HFF-Myc (cell line): ENCODE data around the gene GRIA1.

ENCODE experiments used
- DNase-seq: peaks from one replicate; pipeline ENCODE4 v3.0.0-alpha.2; 2011; ENCODE audit warnings: low read depth; ENCODE audit errors: extremely low read depth
- H3K4me3 ChIP-seq: replicated peaks from 2 replicates; pipeline ENCODE4 v1.5.1; 2011; ENCODE audit warnings: low read depth, mild to moderate bottlenecking, control low read depth, low read length
- TF ChIP-seq, protein P1 (sequence below): IDR thresholded peaks from 2 replicates; pipeline ENCODE4 v1.5.1; 2012; ENCODE audit warnings: mild to moderate bottlenecking, low read depth, low read length, control low read depth; ENCODE audit errors: missing control alignments

The GRIA1 gene

DNA sequence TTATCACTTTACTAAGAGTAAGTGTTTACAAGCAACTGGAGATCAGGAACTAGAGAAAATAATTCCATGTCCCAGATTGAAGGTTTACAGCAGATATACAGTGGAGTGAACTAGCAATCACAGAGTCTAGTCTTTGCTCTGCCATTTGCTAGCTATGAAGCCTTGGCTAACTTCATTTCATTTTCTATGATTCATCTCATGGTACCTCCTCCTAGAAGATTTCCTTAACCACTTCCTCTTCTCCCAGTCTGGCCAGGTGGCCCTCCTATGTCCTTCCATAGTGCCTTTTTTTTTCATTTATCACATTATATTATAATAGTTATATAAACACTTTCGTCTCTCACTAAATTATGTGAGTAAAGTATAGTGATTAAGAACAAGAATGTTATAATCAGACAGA is 52.1 kb downstream of the GRIA1 start:
- TF ChIP-seq, protein P1, sequence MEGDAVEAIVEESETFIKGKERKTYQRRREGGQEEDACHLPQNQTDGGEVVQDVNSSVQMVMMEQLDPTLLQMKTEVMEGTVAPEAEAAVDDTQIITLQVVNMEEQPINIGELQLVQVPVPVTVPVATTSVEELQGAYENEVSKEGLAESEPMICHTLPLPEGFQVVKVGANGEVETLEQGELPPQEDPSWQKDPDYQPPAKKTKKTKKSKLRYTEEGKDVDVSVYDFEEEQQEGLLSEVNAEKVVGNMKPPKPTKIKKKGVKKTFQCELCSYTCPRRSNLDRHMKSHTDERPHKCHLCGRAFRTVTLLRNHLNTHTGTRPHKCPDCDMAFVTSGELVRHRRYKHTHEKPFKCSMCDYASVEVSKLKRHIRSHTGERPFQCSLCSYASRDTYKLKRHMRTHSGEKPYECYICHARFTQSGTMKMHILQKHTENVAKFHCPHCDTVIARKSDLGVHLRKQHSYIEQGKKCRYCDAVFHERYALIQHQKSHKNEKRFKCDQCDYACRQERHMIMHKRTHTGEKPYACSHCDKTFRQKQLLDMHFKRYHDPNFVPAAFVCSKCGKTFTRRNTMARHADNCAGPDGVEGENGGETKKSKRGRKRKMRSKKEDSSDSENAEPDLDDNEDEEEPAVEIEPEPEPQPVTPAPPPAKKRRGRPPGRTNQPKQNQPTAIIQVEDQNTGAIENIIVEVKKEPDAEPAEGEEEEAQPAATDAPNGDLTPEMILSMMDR, result no peak
- DNase-seq, result no peak
- no peak overlapping the region for H3K4me3 ChIP-seq

DNA sequence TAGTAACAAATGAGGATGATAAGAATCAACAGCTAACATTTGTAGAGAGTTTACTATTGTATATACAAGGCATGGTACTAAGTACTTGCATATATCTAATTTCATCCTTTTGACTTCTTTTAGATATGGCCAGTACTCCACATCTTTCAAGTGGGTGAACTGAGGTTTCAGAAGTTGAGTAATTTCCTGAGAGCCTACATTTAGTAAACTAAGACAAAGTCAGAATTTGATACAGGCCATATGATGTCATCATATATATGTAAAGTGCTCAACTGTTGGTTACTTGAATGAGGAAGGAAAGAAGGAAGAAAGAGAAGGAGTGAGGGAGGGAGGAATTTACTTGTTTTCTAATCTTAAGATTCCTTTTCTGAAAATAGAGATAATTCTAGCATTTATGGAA is 52.8 kb downstream of the GRIA1 start:
- no peak overlapping the region for H3K4me3 ChIP-seq
- TF ChIP-seq, protein P1, result no peak
- no peak for DNase-seq

DNA sequence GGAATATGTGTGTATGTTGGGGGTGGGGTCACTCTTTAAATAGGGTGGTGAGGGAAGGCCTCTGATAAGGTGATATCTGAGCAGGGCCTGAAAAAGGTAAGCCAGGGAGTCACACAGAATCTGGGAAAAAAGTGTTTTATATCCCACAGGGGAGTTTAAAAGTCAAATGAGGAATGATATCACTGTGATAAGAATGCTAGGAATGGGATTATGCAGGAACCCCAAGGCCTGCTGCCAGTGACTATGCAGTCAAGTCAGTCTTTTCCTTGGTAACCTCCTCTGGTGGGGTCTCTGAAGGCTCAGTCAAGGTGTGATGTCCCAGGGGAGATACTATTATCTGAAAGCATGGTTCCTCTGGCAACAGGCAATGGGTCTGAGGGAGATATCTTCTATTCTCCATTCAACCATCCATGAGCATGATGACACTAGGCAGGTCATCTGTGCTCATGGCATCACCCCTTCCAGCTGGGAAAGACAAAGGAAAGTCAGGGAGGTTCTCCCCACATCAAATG is 53.5 kb downstream of the GRIA1 start:
- TF ChIP-seq, protein P1, result no peak
- no peak for DNase-seq
- H3K4me3 ChIP-seq, result no peak overlapping the region

DNA sequence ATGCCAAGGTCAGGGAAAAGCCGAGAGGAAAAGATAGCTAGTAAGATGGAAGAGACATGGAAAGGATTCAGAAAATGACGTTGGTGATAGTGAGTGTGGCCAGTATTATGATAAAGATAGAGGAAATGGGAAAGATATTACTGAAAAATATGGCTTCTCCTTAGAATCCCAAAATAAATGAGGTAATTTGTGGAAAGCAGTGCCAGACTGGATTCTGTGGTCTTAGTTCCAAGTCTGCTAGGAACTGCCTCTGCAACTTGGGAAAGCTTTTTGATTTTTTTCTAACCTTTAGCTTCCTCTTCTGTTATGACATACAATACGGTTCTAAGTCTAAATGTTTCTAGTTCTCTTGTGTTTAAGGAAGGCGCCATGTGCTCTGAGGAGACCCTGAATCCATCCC is 54.2 kb downstream of the GRIA1 start:
- no peak for DNase-seq
- no peak overlapping the region for H3K4me3 ChIP-seq
- TF ChIP-seq, protein P1, result no peak

DNA sequence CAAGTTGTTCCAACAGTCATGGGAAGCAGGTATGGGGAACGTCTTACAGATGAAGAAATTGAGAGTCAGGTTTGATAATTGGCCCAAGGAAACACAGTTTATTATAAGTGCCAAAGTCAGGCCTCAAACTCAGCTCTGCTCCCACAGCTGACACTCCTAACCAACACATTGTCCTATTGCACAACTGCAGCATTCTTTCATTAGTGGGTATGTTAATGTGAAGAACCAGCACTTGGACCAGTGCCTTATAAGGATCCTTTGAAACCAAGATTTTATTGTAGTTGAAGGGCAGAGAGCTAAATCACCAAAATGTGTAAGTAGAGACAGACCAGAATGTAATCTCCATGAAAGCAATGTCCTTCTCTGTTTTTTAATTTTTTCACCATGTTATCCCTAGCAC is 56.1 kb downstream of the GRIA1 start:
- no peak for DNase-seq
- TF ChIP-seq, protein P1, result no peak
- no peak overlapping the region for H3K4me3 ChIP-seq

DNA sequence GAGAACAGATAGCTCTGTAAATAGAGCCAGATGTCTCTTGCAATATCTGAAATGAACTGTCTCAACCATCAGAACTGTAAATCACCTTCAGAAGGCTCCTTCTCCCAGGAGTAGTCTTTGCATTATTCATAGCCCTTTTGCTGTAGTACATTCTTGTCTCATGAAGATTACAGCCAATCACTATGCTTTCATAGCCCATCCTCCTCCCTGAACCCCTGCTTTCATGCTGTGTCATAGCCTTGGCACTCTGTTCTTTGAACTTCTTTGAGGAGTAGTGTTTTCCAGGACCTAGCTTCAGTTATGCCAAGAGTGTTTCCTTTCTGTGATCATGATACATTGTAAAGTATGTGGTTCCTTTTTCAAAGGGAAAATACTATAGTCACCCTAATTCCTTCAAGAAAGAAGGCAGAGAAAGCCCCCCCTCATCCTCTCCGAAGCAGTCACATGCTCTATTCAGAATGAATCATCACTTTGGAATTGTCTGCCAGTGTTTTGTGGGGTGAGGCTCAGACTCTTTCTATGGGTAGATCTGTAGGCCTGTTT is 61.1 kb downstream of the GRIA1 start:
- no peak overlapping the region for H3K4me3 ChIP-seq
- peak; percentile 71 for DNase-seq
- TF ChIP-seq, protein P1, result no peak

DNA sequence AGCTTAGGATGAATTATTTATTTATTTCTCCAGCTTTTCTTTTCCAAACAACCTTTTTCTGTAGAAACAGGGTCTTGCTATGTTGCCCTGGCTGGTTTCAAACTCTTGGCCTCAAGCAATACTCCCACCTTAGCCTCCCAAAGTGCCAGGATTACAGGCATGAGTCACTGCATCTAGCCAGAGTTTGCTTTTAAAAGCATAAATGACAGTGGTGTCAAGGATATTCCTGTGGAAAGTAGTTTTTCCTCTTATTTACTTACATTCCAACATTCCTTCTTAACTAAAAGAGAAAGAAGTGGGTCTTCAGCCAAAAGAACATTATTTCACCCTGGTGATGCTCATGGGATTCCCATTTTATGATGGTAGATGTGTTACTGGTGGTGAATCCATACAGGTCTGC is 62.4 kb downstream of the GRIA1 start:
- TF ChIP-seq, protein P1, result no peak
- no peak for DNase-seq

More for the DNA sequence above, 62.4 kb downstream of the GRIA1 start:
- no peak overlapping the region for H3K4me3 ChIP-seq
